SK-N-SH (cell line): Measurements from ENCODE around the gene SLCO4A1. TPM values are rescaled to one million over a fixed set of nuclear protein-coding genes. Genes with fewer than 3 reads are reported as not detected.
A peak's percentile ranks its signal among the peaks of the same experiment; 100 is the strongest.

Experiments
- CTCF ChIA-PET: fragments of 300-600, 350-600 bp; formaldehyde crosslinking; extraction: SDS; loops from one replicate; lab custom pipeline; 2021; lab: Yijun Ruan, JAX
- POLR2A ChIA-PET: fragments of 350-600 bp; sonication (Branson Sonifier 250); formaldehyde crosslinking; extraction: SDS; loops from one replicate; lab custom pipeline; 2020; ENCODE audit warnings: antibody characterized with exemption, inconsistent platforms; lab: Yijun Ruan, JAX
- DNase-seq: peaks from one replicate; pipeline ENCODE4 v3.0.0; 2012
- H2AFZ ChIP-seq: fragments of 200-600 bp; sonication (generic); 2 replicates; pipeline ENCODE4 v1.8.1; 2016; ENCODE audit warnings: antibody characterized with exemption, mild to moderate bottlenecking, low read depth
- H3F3A ChIP-seq: fragments of 200-600 bp; sonication (generic); replicated peaks from 2 replicates; pipeline ENCODE3; 2016; ENCODE audit warnings: antibody characterized with exemption, mild to moderate bottlenecking; ENCODE audit not compliant: insufficient read depth
- H3K27ac ChIP-seq, 2 experiments: fragments of 200-500 bp in 1 of 2; fragments of 200-600 bp in 1 of 2; sonication (Bioruptor generic) in 1 of 2; sonication (generic), shearing (Covaris generic) in 1 of 2; 2 replicates each; pipeline versions ENCODE4 v1.5.1 to v1.6.1; 2014 to 2016; ENCODE audit warnings: low read depth in 2 of 2, inconsistent platforms in 1 of 2, low read length in 1 of 2, mild to moderate bottlenecking in 1 of 2, mixed read lengths in 1 of 2
- H3K27me3 ChIP-seq: fragments of 200-600 bp; sonication (generic), shearing (Covaris generic); 2 replicates; pipeline ENCODE4 v1.6.1; 2016; ENCODE audit warnings: mixed run types; ENCODE audit not compliant: insufficient read depth
- H3K36me3 ChIP-seq, 2 experiments: fragments of 200-500 bp in 1 of 2; fragments of 200-600 bp in 1 of 2; sonication (Bioruptor generic) in 1 of 2; sonication (generic) in 1 of 2; replicated peaks in 1 of 2; 2 replicates each; pipeline versions ENCODE3 to v1.5.1; 2014 to 2016; ENCODE audit warnings: low read length in 1 of 2, mild to moderate bottlenecking in 1 of 2; ENCODE audit not compliant: insufficient read depth in 2 of 2, control insufficient read depth in 1 of 2
- H3K4me1 ChIP-seq, 2 experiments: fragments of 200-500 bp in 1 of 2; fragments of 200-600 bp in 1 of 2; sonication (Bioruptor generic) in 1 of 2; sonication (generic), shearing (Covaris generic) in 1 of 2; 2 replicates each; pipeline versions ENCODE4 v1.5.1 to v1.6.1; 2014 to 2016; ENCODE audit warnings: low read depth in 1 of 2, low read length in 1 of 2, mixed run types in 1 of 2; ENCODE audit not compliant: insufficient read depth in 2 of 2, control insufficient read depth in 1 of 2
- H3K4me2 ChIP-seq: fragments of 200-600 bp; sonication (generic), shearing (Covaris generic); 2 replicates; pipeline ENCODE4 v1.6.1; 2017; ENCODE audit warnings: mixed run types
- H3K4me3 ChIP-seq, 2 experiments: fragments of 200-500 bp in 1 of 2; fragments of 200-600 bp in 1 of 2; sonication (Bioruptor generic) in 1 of 2; sonication (generic), shearing (Covaris generic) in 1 of 2; 2 replicates each; pipeline versions ENCODE4 v1.5.1 to v1.8.1; 2014 to 2016; ENCODE audit warnings: low read depth in 2 of 2, inconsistent platforms in 1 of 2, low read length in 1 of 2, mild to moderate bottlenecking in 1 of 2, mixed read lengths in 1 of 2, moderate library complexity in 1 of 2
- H3K79me2 ChIP-seq: fragments of 200-600 bp; sonication (generic); 2 replicates; pipeline ENCODE4 v1.8.1; 2017; ENCODE audit warnings: mild to moderate bottlenecking; ENCODE audit not compliant: insufficient read depth
- H3K9ac ChIP-seq: fragments of 200-600 bp; sonication (generic); 2 replicates; pipeline ENCODE4 v1.6.1; 2017; ENCODE audit warnings: mixed run types
- H3K9me2 ChIP-seq: fragments of 200-600 bp; sonication (generic); 2 replicates; pipeline ENCODE4 v1.6.1; 2017; ENCODE audit warnings: mixed run types
- H3K9me3 ChIP-seq: fragments of 200-600 bp; sonication (generic); 2 replicates; pipeline ENCODE4 v1.6.1; 2017; ENCODE audit warnings: mixed run types, mild to moderate bottlenecking, moderate library complexity
- H4K20me1 ChIP-seq: fragments of 200-600 bp; sonication (generic); 2 replicates; pipeline ENCODE4 v1.6.1; 2017; ENCODE audit warnings: mild to moderate bottlenecking, mixed run types; ENCODE audit not compliant: insufficient read depth
- ELF1 ChIP-seq: IDR thresholded peaks from 2 replicates; pipeline ENCODE4 v1.4.0; 2012
- EZH2phosphoT487 ChIP-seq: fragments of 200-600 bp; sonication (generic); IDR thresholded peaks from 2 replicates; pipeline ENCODE4 v1.6.1; 2017; ENCODE audit warnings: low read depth, mixed run types, mild to moderate bottlenecking, antibody characterized with exemption, moderate library complexity, borderline replicate concordance
- FOSL2 ChIP-seq: IDR thresholded peaks from 2 replicates; pipeline ENCODE4 v1.4.0; 2012; ENCODE audit warnings: low read depth, mild to moderate bottlenecking, moderate library complexity, borderline replicate concordance
- FOXJ3 ChIP-seq: sonication (generic); formaldehyde crosslinking; IDR thresholded peaks from 2 replicates; pipeline ENCODE4 v1.5.1; 2020; ENCODE audit warnings: mild to moderate bottlenecking, missing genetic modification reagents
- GABPA ChIP-seq: IDR thresholded peaks from 2 replicates; pipeline ENCODE4 v1.4.0; 2012; ENCODE audit warnings: low read depth, mild to moderate bottlenecking
- MEF2A ChIP-seq: IDR thresholded peaks from 2 replicates; pipeline ENCODE4 v1.4.0; 2012; ENCODE audit warnings: low read depth, borderline replicate concordance
- MXI1 ChIP-seq: IDR thresholded peaks from 2 replicates; pipeline ENCODE4 v1.6.1; 2012; ENCODE audit warnings: mild to moderate bottlenecking, low read depth, low read length, improper control_type of control experiment
- PBX3 ChIP-seq: IDR thresholded peaks from 2 replicates; pipeline ENCODE4; 2012
- POLR2AphosphoS5 ChIP-seq: IDR thresholded peaks from 2 replicates; pipeline ENCODE4 v1.6.1; 2012; ENCODE audit warnings: low read depth, low read length
- RAD21 ChIP-seq: IDR thresholded peaks from 2 replicates; pipeline ENCODE4 v1.6.1; 2012; ENCODE audit warnings: mild to moderate bottlenecking, low read length
- RCOR1 ChIP-seq: fragments of 150-350 bp; IDR thresholded peaks from 2 replicates; pipeline ENCODE4 v1.6.1; 2017; ENCODE audit warnings: antibody characterized with exemption, low read length
- RXRA ChIP-seq: IDR thresholded peaks from 2 replicates; pipeline ENCODE4 v1.4.0; 2012; ENCODE audit warnings: low read depth, mild to moderate bottlenecking, borderline replicate concordance
- SMC3 ChIP-seq: IDR thresholded peaks from 2 replicates; pipeline ENCODE4 v1.6.1; 2012; ENCODE audit warnings: low read depth, low read length, improper control_type of control experiment
- TAF1 ChIP-seq: IDR thresholded peaks from 2 replicates; pipeline ENCODE4 v1.6.1; 2012; ENCODE audit warnings: low read depth, mild to moderate bottlenecking, low read length, moderate library complexity, borderline replicate concordance
- TEAD4 ChIP-seq: IDR thresholded peaks from 2 replicates; pipeline ENCODE4 v1.4.0; 2012; ENCODE audit warnings: mild to moderate bottlenecking, borderline replicate concordance; ENCODE audit not compliant: insufficient read depth
- YY1 ChIP-seq: IDR thresholded peaks from 2 replicates; pipeline ENCODE4 v1.4.0; 2012; ENCODE audit warnings: low read depth, mild to moderate bottlenecking
- ZBTB33 ChIP-seq: IDR thresholded peaks from 2 replicates; pipeline ENCODE4 v1.4.0; 2012; ENCODE audit warnings: low read depth, borderline replicate concordance
- WGBS: methylation state at CpG from one replicate; pipeline ENCODE4 v1.1.6; 2017; ENCODE audit warnings: low lambda C conversion rate; 5-methylcytosine and 5-hydroxymethylcytosine counted together
- polyA plus RNA-seq, 3 experiments: library from polyadenylated mRNA; depleted of rRNA; stranded (reverse); fragments of >200 nt; gene quantifications; 2 replicates each; pipeline ENCODE4 v1.2.3, GENCODE V29; 2012
- TF ChIP-seq, protein P1 (sequence below): fragments of 150-350 bp; IDR thresholded peaks from 2 replicates; pipeline ENCODE4 v1.6.1; 2017; ENCODE audit warnings: antibody characterized with exemption, low read length, low read depth, borderline replicate concordance

The SLCO4A1 gene
- polyA plus RNA-seq, 1 of the 3 experiments (the other 2 are of a cell fraction): 0.33 TPM

DNA sequence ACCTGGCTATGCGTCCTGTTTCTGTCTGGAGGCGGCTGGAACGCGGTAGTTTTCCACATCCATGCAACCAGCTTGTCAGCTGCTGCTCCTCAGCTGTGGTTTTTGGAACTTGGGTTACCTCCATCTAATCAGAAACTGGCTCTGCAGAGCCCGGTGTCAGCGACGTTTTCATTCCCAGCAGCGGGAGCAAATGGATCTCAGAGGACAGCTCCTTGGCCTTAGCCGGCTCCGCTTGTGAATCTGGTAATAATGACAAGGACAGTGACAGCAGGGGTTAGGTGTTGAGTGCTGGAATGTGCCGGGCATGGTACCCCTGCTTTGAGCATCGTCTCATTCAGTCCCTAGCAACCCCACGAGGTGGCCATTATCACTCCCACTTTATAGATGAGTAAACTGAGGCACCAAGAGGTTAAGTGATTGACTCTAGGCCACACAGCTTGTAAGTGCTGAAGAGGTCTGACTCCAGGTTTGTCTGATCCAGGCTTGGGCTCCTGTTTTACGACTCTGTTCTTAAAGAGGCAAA is 1.3 kb downstream of the SLCO4A1 start:
- Histone ChIP-seq H3K36me3 (no peaks in the 10 kb centered on the region), H2AFZ (no peak overlapping the region), H3K4me3 (peak overlapping the region in 1 of 2 experiments; percentile 56; a peak in 2 of 4 replicates), H3K4me1 (peaks cover 0 to 64% of the 10 kb centered on the region in 2 experiments; a peak in 2 of 4 replicates), H3K9me3 (no peaks in the 10 kb centered on the region), H3F3A (no peaks in the 10 kb centered on the region), H3K27me3 (peaks cover 37% of the 10 kb centered on the region), H3K79me2 (no peaks in the 10 kb centered on the region), H3K9me2 (no peaks in the 10 kb centered on the region), H3K4me2 (no peak overlapping the region), H4K20me1 (no peaks in the 10 kb centered on the region)
- ChIA-PET POLR2A (interaction anchor here (1.3 to 2.5 kb wide), 2 partner anchors 8 to 256 kb away, joined by 3 to 16 read pairs; partner anchors contain the start of gene RPS21), CTCF (interaction anchor here (0.8 to 4.8 kb wide), 6 partner anchors 8 to 165 kb away, joined by 3 to 30 read pairs (median 11); no protein-coding TSS in a partner anchor)
- no peak for DNase-seq
- WGBS: 84% methylated on average over 11 of the region's 14 CpGs
- TF ChIP-seq, protein P1, sequence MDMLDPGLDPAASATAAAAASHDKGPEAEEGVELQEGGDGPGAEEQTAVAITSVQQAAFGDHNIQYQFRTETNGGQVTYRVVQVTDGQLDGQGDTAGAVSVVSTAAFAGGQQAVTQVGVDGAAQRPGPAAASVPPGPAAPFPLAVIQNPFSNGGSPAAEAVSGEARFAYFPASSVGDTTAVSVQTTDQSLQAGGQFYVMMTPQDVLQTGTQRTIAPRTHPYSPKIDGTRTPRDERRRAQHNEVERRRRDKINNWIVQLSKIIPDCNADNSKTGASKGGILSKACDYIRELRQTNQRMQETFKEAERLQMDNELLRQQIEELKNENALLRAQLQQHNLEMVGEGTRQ: no peak
- TF ChIP-seq TEAD4 (no peak), GABPA (no peak)
- TF ChIP-seq, all 33 proteins: peak for 0
- Histone ChIP-seq H3K9ac (no peak overlapping the region), H3K27ac (peak overlapping the region in 1 of 2 experiments; percentile 65; a peak in 1 of 4 replicates)

- Histone ChIP-seq H2AFZ (no peak overlapping the region), H3K9me3 (no peaks in the 10 kb centered on the region), H3K9ac (no peak overlapping the region), H3K27me3 (peaks cover 37% of the 10 kb centered on the region), H3K79me2 (no peaks in the 10 kb centered on the region), H4K20me1 (no peaks in the 10 kb centered on the region), H3K36me3 (no peaks in the 10 kb centered on the region), H3K9me2 (no peaks in the 10 kb centered on the region), H3K4me3 (no peak overlapping the region), H3F3A (no peaks in the 10 kb centered on the region), H3K4me2 (no peak overlapping the region), H3K27ac (no peak overlapping the region; a peak in 1 of 4 replicates), H3K4me1 (peaks cover 0 to 66% of the 10 kb centered on the region in 2 experiments; a peak in 2 of 4 replicates)
- POLR2A ChIA-PET: interaction anchor here (1.3 kb wide), 1 partner anchor 257 kb away, joined by 3 read pairs; the partner anchor contains the start of gene RPS21
- 79% methylated on average over 12 of the region's 23 CpGs for WGBS
- DNase-seq: no peak
- TF ChIP-seq RXRA: no peak
- no peak for TF ChIP-seq ZBTB33
- no peak for TF ChIP-seq RAD21
- no peak for TF ChIP-seq ELF1
- no peak for TF ChIP-seq FOXJ3 (CRISPR knock-in tag)
- TF ChIP-seq TEAD4: no peak
- TF ChIP-seq TAF1: no peak
- no peak for TF ChIP-seq SMC3
- no peak for TF ChIP-seq FOSL2
- TF ChIP-seq MXI1: no peak
- TF ChIP-seq RCOR1: no peak
- no peak for TF ChIP-seq EZH2phosphoT487
- TF ChIP-seq PBX3: no peak
- no peak for TF ChIP-seq POLR2AphosphoS5
- TF ChIP-seq MEF2A: no peak
- no peak for TF ChIP-seq YY1
- CTCF ChIA-PET: interaction anchor here (1.0 to 4.8 kb wide), 5 partner anchors 15 to 164 kb away, joined by 3 to 30 read pairs (median 15); no protein-coding TSS in a partner anchor
Measured at GRCh38 chr20:62644044-62644795, 1.9 kb downstream of the SLCO4A1 start.
